Activated T-cell treated with anti-CD3 and anti-CD28 coated beads, Interleukin-2, amount 50 U/mL, for 1 hour (primary cell): ENCODE results near the gene IGHMBP2.
"Not testable (repeated sequence)": the region's sequence is repeated elsewhere in the genome, so short reads cannot be mapped to it uniquely, and the experiment has no call there.

Experiments
- DNase-seq: peaks from one replicate; pipeline ENCODE4 v3.0.0-alpha.2; 2020

The IGHMBP2 gene

DNA sequence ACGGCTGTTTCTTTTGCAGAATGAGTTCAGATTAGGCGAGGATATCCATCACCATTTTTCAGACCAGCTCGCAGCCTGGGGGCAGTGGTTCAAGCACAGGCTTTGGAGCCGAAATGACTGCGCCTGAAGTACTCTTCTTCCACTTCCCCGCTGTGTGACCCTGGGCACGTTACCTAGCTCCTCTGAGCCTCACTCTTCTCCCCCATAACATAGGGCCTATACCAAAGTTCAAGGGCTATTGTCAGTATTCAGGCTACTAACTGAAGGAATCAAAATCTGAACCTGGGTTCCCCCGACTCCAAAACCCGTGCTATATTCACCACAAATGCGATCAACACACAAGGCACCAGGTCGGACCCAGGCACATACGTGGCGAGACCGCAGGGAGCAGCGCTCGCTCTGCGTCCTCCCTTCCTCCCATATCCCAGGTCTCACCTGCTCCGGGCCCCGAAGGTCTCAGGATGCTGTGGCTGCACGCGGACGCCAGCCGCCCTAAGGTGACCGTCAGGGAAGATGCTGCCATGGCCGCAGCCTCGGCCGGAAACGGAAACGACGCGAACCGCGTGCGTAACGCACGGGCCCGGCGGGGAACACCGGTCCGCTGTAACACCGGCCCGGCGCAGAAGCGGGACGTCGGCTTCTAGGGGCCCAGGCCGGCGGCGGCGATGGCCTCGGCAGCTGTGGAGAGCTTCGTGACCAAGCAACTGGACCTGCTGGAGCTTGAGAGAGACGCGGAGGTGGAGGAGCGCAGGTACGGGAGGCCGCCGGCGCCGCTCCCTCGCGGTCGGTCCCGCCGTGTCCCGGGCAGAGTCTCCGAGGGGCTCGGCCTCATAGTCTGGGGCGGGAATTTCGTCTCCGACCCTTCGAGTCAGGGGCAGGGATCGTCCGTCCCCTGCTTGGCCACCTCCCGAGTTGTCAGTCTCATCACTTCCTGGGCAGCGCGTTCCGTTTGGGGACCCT, at the start of gene IGHMBP2, which contains the start of gene MRPL21:
TSS of gene IGHMBP2 (plus strand) at position 604 of the 960 bp plus-strand sequence. CDS start at position 666, 62 bp downstream.
TSS of gene MRPL21 (minus strand) at position 545 of the 960 bp plus-strand sequence. CDS start at position 523, 22 bp downstream.
- DNase-seq = peak; percentile 91

DNA sequence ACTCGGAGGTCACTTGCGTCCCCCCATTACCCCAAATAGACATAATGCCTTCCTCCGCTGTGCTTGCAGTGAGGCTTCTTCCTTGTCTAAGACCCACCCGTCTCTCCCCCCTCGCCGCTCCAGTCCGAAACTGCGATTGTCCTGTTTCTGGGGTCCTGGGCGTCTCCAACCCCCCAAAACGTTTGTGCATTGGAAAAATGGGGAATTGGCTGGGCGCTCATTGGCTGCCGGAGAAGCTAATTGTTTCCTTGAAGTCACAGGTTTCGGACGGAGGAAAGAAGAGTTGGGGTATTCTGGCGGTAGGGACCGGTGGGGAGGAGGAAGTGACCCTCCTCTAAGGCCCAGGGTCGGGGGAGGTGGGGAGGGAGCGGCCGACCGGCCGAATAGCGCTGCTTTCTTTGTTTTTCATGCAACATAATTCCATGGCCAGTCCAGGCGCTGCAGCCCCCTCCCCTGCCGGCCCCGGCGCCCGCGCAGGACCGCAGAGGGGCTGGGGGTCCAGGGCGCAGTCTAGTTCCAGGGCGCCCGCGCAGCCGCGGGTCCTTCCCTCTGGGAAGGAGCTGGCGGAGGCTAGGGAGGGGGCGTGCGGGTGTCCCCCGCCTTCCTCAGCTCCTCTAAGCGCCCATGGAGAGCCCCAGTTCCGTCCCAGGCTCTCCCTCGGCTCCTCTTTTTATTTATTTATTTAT, 49.3 kb upstream of the IGHMBP2 start:
- DNase-seq = no peak

DNA sequence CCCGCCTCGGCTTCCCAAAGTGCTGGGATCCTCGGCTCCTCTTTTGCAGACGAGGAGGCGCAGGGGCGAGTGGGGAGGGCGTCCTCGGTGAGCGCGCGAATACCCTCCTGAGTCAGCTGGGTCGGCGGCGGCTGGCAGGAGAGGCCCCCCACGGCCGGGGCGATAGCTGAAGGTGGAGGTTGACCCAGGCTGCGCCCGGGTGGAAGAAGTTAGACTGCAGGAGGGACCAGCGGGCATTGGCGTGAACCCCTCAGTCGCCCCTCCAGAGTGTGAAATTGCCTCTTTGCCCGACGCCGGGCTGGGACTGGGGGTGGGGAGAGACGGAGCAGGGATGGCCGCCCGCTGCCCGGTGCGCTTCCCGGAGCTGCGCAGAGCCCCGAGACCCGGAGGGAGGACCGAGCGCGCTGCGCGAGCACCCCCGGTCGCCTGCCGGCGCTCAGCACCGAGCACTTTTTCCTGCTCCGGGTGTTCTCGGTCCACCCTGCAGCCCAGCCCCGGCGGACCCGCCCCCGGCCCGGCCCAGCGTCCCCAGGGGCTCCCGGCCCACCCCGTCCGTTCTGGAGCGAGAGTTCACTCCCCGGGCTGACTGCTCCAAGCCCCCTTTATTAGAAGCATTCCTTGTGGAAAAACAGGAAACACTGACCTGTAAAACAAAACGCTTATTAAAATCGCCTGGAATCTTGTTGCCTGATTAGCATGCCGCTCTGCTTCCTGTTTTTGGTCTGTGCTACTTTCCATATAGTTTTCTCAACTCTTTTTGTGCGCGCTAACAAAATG, 48.3 kb upstream of the IGHMBP2 start:
- peak; percentile 49 for DNase-seq

DNA sequence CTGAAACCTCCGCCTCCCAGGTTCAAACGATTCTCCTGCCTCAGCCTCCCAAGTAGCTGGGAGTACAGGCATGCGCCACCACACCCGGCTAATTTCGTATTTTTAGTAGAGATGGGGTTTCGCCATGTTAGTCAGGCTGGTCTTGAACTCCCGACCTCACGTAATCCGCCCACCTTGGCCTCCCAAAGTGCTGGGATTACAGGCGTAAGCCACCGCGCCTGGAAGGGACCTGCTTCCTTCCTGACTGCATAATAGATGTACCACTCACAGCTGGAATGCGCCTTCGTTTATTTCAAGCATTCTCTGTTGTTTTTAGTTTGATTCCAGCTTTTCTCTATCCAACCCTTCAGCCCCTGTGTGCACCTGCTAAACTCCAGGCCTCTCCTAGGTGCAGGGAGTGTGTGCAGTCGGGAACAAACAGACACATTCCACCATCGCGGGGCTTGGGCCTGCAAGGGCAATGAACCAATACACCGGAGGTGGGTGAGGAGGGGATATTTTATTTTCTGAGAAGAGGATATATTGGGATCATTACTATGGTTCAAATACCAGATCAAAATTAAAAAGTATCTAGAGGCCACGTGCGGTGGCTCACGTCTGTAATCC, 47.2 kb upstream of the IGHMBP2 start:
- not testable (repeated sequence) for DNase-seq

DNA sequence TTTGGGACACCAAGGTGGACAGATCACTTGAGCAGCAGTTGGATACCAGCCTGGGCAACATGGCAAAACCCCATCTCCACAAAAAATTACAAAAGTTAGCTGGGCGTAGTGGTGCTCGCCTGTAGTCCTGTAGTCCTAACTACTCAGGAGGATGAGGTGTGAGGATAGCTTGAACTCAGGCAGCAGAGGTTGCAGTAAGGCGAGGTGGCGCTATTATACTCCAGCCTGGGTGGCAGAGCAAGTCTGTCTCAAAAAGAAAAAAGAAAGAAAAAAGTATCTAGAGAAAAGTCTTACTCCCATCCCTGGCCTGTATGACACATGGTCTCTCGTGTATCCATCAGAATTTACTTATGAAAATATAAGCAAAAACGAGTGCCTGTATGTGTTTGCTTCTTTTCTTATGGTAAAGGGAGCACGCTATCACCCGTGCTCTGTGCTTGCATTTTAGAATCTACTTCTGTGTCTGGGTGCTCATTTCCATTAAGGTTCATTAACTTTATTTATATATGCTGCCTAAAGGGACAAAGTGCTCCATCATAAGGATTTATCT, 46.6 kb upstream of the IGHMBP2 start:
- no peak for DNase-seq

DNA sequence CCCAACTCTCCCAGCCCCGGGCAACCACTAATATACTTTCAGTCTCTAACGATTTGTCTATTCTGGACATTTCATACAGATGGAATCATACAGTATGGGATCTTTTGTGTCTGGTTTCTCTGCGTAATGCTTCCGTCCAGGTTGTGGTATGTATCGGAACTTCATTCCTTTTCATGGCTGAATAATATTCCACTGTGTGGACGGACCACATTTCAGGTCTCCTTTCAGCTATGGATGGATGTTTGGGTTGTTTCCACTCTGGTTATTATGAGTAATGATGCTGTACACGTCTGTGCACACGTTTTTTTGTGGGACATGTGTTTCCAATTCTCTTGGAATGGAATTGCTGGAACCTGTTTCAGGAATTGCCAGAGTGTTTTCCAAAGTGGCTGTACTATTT, 44.6 kb upstream of the IGHMBP2 start:
- no peak for DNase-seq

DNA sequence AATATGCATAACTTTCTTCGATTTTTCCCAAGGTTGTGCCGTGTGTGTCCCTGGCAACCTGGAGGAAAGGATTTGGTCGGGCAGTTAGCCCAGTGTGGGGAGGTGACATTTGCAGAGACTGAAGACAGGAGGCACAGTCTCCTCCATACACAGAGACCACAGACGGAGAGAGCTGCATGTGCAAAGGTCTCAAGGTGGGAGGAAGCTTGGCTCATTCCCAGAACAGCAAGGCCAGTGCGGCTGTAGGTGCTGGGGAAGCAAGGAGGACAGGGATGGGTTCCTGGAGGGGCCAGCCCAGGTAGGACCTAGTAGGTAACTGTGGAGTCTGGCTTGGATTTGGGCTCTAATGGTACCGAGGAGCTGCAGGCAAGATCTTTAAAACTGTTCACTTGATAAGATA, 41.3 kb upstream of the IGHMBP2 start:
- no peak for DNase-seq

DNA sequence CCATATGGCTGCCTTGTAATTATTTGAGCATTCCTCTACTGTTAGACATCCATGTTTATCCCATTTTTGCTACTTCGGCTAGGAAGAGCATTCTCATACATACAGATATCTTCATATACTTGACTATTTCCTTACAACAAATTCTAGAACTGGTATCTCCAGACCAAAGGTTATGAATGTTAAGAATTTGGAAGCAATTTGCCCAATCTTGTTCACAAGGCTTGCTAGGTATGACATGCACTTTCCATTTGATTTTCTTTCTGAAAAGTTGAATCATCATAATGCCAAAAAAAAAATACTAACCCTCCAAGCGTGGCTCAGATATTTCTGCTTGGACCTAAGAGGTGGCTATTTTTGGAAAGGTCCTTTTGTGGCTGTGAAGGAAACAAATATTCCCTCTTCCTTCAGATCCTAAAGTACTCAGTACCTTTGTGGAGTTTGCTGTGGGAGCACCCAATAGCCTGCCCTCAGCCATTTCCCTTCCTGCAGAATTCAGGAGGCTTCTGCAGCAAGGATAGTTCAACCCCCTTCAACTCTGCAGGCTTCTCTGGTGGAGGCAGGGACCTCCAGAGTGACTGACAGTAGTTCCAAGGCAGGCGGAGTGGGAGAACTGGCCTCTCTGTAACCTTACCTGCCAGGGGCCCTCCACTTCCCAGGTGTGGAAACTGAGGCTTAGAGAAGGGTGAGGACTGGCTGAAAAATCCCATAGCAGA, 40.0 kb upstream of the IGHMBP2 start:
- DNase-seq = no peak

DNA sequence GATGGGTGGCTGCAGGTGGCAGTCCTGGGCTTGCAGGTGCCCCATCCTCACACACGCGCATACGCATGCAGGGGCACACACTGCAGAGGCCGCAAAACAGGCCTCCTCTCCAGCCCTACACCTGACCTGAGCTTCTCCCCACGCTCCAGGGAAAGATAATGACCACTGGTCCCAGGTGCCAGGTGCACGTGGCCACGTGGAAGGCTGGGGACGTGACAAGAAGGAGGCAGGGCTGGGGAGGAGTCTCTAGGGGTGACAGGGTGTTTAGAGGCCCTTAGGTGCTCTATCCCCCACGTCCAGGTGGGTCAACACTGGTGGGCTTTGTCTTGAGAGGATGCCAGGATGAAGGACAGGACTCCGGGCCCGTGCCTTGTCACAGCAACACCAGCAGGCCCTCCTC, 38.5 kb upstream of the IGHMBP2 start:
- DNase-seq = no peak

DNA sequence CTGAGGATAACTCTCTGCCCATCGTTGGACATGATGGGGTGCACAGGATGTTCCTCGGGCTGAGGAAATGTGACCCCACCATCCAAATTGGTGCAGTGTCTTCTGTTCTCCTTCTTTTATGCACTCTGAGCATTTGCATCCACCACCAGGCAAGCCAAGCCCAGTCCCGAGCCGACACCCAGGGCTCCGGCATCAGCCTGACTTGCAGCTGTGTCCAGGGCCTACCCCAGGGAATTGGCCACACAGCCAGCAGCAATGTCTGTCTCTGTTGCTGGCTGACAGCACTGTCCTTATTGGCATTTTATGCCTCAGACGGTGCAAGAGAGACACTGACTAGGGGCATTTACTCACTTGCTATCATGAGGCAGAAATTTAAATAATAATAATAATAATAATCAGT, 36.6 kb upstream of the IGHMBP2 start:
- DNase-seq = no peak

DNA sequence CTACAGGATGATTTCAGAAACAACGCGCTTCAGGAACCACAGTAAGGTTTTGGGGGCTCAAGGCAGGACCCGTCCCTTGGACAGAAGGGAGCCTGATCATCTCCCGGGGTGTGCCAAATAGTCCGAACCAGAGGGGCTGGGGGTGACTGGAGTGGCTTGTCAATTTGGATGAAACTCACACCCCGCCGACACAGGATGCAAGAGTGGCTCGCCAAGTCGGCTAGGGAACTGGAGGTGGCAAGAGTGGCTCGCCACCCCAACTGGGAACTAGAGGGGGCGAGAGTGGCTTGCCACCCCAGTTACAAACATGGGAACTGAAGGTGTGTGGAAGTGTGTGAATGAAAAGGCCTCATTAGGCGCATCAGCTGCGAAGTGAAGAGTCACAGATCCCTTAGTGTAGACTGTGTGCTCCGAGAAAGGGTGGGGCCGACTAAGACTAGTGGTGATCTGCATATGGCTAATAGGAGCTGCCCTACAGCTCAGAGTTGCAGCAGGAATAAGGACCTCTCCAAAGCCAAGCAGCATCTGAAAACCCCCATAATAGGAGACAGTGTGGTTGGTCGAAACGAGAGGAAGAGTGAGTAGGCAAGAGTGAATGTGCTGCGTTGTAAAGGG, 35.4 kb upstream of the IGHMBP2 start:
- DNase-seq = no peak

DNA sequence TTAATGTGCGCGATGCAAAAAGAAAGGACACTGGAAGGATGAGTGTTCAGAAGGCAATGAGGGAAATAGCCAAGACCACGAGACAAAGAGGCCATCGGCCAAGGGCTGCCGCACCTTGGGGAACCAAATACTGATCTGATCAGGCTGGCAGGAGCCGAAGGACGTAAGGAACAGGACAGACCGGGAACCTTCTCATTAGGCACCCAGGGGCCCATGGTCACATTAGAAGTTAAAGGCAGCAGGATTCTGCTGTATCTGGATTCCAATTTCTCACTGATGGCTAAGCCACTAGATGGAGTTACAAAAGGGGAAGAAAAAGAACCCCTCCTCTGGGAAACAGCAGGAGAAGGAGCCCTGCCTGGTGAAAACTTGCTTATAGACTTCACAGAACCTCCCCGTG, 33.2 kb upstream of the IGHMBP2 start:
- DNase-seq = no peak

DNA sequence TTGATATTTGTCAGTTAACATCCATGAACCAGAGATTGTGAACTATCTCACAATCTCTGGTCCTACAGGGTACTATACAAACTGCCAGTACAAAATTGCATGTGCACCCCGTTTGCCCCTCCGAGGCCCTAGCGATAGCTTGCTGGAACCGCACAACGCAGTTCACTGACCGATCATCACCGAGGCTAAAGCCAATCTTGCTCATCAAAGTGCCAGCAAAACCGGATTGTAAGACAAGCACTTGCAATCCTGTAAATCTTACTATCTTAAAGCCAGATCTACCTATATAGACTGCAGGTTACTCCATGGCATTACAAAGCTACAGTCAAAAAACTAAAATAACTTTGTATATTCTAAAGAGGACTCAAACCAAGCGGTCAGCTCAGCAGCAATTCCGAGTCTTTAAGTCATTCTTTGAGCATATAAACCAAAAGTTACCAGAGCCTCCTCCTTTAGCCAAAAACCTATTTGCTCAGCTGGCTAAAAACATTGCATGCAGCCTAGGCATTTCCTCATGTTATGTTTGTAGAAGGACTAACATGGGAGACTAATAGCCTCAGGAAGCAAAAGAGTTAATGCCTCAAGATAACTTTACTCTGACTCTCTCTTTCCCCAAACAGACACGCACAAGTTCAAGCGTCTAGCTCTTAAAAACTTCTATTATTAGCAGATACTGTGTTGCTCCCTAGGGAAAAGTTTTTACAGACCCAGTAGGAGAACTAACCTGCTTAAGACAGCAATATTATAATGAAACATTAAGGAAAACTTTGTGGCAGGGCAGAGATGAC, 31.3 kb upstream of the IGHMBP2 start:
- DNase-seq = no peak

DNA sequence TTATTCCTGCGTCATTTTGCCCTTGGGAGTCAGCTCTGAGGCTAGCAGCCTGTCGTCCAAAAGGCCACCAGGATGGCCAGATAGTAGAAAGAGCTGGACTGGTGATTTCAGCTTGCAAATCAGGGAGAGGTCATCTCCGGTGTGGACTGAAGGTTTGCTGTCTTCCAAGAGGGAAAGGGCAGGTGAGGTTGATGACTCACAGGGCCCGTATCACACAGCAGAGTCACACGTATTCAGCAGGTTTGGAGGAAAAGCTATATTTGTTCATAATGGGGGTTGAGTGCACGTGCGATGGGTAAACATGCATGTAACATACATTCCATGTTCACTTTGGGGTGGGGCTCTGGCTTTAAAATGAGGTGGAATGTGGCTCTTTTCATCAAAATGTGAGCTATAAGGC, 25.7 kb upstream of the IGHMBP2 start:
- no peak for DNase-seq

DNA sequence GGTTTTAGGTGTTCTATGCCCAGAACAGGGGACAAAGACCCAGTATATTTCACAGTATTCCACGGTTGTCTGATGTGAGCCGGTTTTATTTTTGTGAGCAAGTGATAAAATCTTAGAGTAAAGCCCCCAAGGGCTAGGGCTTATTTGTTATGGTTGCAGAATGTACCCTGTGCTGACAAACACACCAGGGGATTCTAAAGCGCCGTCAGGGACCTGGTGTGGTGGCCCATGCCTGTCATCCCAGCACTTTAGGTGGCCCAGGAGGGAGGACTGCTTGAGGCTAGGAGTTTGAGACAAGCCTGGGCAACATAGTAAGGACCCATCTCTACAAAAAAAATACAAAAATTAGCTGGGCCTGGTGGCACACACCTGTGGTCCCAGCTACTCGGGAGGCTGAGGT, 22.8 kb upstream of the IGHMBP2 start:
- DNase-seq = no peak

DNA sequence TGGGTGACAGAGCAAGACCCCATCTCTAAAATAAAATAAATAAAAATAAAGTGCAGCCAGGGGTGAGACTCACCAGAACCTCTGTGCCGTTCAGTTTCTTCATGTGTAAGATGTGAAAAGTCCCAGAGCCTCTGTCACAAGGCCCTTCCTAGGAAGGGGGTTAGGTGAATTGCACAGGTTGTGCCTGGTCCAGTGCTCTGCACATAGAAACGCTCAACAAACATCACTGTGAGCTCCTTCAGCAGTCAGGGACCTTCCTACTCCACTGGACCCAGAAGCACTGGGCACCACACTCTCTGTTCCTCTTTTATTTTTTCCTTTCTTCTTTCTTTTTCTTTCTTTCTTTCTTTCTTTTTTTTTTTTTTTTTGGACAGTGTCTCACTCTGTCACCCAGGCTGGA, 22.4 kb upstream of the IGHMBP2 start:
- no peak for DNase-seq

DNA sequence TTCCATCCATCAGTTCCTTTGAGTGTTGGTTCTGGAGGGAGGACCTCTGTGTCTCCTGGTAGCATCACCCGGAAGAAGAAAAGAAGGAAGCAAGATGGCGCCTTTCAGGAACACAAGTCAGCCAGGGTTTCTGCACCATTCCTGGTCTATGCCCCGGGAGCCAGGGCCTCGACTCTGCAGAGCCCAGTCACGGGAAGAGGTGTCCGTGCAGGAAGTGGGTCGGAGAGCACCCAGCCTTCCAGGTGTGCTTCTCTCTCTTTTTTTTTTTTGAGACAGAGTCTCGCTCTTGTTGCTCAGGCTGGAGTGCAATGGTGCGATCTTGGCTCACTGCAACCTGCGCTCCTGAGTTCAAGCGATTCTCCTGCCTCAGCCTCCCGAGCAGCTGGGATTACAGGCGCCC, 21.3 kb upstream of the IGHMBP2 start:
- DNase-seq = no peak

DNA sequence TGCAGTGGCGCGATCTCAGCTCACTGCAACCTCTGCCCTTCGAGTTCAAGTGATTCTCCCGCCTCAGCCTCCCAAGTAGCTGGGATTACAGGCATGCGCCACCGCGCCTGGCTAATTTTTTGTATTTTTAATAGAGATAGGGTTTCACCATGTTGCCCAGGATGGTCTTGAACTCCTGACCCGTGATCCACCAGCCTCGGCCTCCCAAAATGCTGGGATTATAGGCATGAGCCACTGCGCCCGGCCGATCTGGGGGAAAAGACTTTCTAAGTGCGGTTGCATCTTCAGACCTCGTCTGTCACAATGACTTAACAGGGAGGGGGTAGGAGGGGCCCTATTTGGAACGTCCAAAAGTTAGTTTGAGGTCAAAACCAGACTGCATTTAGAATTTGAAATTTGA, 18.9 kb upstream of the IGHMBP2 start:
- not testable (repeated sequence) for DNase-seq

DNA sequence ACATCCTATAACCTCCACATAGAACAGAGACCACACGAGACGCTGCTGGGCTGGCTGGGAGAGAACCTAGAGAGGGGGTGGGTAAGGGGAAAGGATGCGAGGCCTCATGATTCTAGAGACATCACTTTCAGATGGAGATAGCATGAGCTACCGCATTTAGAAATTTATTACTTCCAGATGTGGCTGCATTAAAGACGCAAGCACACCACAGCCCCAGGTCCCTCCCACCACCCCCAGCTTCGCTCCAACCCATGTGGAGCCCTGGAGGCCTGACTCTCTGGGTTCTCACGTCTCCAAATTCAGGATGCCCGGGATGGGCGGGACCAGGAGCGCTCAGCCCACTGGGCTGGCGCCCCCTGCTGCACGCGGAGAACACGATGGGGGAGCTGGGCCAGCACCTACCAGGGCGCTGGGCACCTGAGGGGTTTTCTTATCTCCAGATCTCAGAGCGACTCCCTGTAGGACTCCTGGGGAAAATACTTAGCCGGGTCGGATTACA, 13.7 kb upstream of the IGHMBP2 start:
- DNase-seq = no peak
